Measurements from ENCODE around the gene HPGD. TPM values are rescaled to one million over a fixed set of nuclear protein-coding genes. Genes with fewer than 3 reads are reported as not detected.

Gene HPGD
- total RNA-seq, 1 experiment from 2014 or later: 1.7 TPM

- BruUV-seq (replicated peaks): no TSS peak
- Histone ChIP-seq H3K27me3 (replicated peaks; ENCODE audit: insufficient read depth, low read depth, low read length, poor library complexity) (no peaks in the 10 kb centered on the region), H3K27ac (ENCODE audit: low read depth, low read length, poor library complexity, severe bottlenecking) (no peak overlapping the region), H3K9me3 (ENCODE audit: low read depth, low read length, poor library complexity, severe bottlenecking) (no peaks in the 10 kb centered on the region), H3K4me3 (ENCODE audit: low read depth, low read length, poor library complexity, severe bottlenecking) (no peak overlapping the region), H3K36me3 (ENCODE audit: insufficient read depth, low read length, poor library complexity, severe bottlenecking) (no peaks in the 10 kb centered on the region), H3K4me1 (ENCODE audit: insufficient read depth, low read length, poor library complexity, severe bottlenecking) (no peaks in the 10 kb centered on the region)
- TF ChIP-seq CTCF (conservative IDR thresholded peaks at IDR 0.05; ENCODE audit: low read depth, low read length) (no peak), EZH2 (IDR thresholded peaks at IDR 0.05; ENCODE audit: borderline replicate concordance, low read depth, low read length, poor library complexity, severe bottlenecking) (no peak)
- intact Hi-C loops (cut with micrococcal nuclease; ENCODE audit: unreplicated experiment): no loop called here
- no peak for DNase-seq (ENCODE audit: low spot score)
- ChIA-PET POLR2A (ENCODE audit: low non-redundant PET) (no interaction called here), CTCF (no interaction called here)
These were observed 64.8 kb downstream of the HPGD start for GRCh38 chr4:174457468-174457867.

- no peaks in the 10 kb centered on the region for H3K9me3 ChIP-seq (ENCODE audit: low read depth, low read length, poor library complexity, severe bottlenecking)
- no peak for TF ChIP-seq CTCF (conservative IDR thresholded peaks at IDR 0.05; ENCODE audit: low read depth, low read length)
- no peak for TF ChIP-seq EZH2 (IDR thresholded peaks at IDR 0.05; ENCODE audit: borderline replicate concordance, low read depth, low read length, poor library complexity, severe bottlenecking)
- CTCF ChIA-PET: no interaction called here
- no peaks in the 10 kb centered on the region for H3K4me1 ChIP-seq (ENCODE audit: insufficient read depth, low read length, poor library complexity, severe bottlenecking)
- no peaks in the 10 kb centered on the region for H3K27me3 ChIP-seq (replicated peaks; ENCODE audit: insufficient read depth, low read depth, low read length, poor library complexity)
- H3K36me3 ChIP-seq (ENCODE audit: insufficient read depth, low read length, poor library complexity, severe bottlenecking): no peaks in the 10 kb centered on the region
- no peak overlapping the region for H3K4me3 ChIP-seq (ENCODE audit: low read depth, low read length, poor library complexity, severe bottlenecking)
- intact Hi-C loops (cut with micrococcal nuclease; ENCODE audit: unreplicated experiment): no loop called here
- H3K27ac ChIP-seq (ENCODE audit: low read depth, low read length, poor library complexity, severe bottlenecking): no peak overlapping the region
- no TSS peak for BruUV-seq (replicated peaks)
- no peak for DNase-seq (ENCODE audit: low spot score)
- POLR2A ChIA-PET (ENCODE audit: low non-redundant PET): no interaction called here
These were observed 67.3 kb downstream of the HPGD start for GRCh38 chr4:174454815-174455473.

- Histone ChIP-seq H3K4me3 (ENCODE audit: low read depth, low read length, poor library complexity, severe bottlenecking) (no peak overlapping the region), H3K4me1 (ENCODE audit: insufficient read depth, low read length, poor library complexity, severe bottlenecking) (no peaks in the 10 kb centered on the region), H3K27ac (ENCODE audit: low read depth, low read length, poor library complexity, severe bottlenecking) (no peak overlapping the region), H3K9me3 (ENCODE audit: low read depth, low read length, poor library complexity, severe bottlenecking) (no peaks in the 10 kb centered on the region), H3K36me3 (ENCODE audit: insufficient read depth, low read length, poor library complexity, severe bottlenecking) (no peaks in the 10 kb centered on the region), H3K27me3 (replicated peaks; ENCODE audit: insufficient read depth, low read depth, low read length, poor library complexity) (no peaks in the 10 kb centered on the region)
- no TSS peak for BruUV-seq (replicated peaks)
- intact Hi-C loops (cut with micrococcal nuclease; ENCODE audit: unreplicated experiment): no loop called here
- DNase-seq (ENCODE audit: low spot score): no peak
- no peak for TF ChIP-seq CTCF (conservative IDR thresholded peaks at IDR 0.05; ENCODE audit: low read depth, low read length)
- TF ChIP-seq EZH2 (IDR thresholded peaks at IDR 0.05; ENCODE audit: borderline replicate concordance, low read depth, low read length, poor library complexity, severe bottlenecking): no peak
- POLR2A ChIA-PET (ENCODE audit: low non-redundant PET): no interaction called here
- CTCF ChIA-PET: no interaction called here
These were observed 70.5 kb downstream of the HPGD start for GRCh38 chr4:174451718-174452296.
